ENCODE data around the gene PACRG. TPM values are rescaled to one million over a fixed set of nuclear protein-coding genes. Genes with fewer than 3 reads are reported as not detected.

Gene PACRG
- total RNA-seq, 1 experiment from 2014 or later: 0.59 TPM

DNA sequence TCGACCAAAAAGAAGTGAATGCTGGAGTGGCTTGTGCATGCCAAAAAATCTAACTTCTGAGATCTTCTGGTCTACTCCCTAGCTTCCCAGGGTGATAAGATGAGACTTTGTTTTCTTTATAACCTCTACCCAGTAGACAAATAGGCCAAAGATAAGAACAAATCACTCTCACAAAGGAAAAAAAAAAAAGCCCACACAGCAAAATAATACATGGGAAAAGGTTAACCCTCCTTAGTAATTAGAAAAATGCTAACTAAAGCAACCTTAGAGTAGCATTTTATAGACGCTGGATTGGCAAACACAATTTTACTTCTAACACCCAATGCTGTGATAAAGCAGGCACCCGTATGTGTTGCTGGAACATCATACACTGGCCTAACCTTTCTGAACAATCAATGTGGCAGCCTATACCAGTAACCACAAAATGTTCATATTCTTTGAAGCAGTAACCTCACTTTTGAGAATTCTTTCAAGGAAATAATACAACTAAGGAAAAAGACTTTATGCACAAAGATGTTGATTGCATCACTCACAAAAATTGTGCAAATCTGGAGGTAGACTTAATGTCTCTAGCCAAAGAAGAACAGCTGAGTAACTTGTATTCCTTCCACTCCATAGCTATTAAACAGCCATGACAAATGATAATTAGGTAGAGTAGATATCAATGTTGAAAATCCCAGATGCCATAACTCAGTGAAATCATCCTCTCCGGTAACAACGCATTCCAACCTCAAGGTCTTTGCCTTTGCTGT, 570.5 kb downstream of the PACRG start:
- intact Hi-C loops (cut with micrococcal nuclease; ENCODE audit: unreplicated experiment): no loop called here
- Histone ChIP-seq H3K27me3 (ENCODE audit: control insufficient read depth, insufficient read depth, low read length) (no peaks in the 10 kb centered on the region), H3K4me3 (ENCODE audit: low read depth in 2 of 2, low read length in 2 of 2) (no peak overlapping the region), H3K4me1 (ENCODE audit: control insufficient read depth, insufficient read depth, low read length) (0 out of 2 replicates have a peak, but pooled peaks cover 4% of the 10 kb centered on the region), H3K27ac (ENCODE audit: low read length) (no peak overlapping the region), H3K36me3 (ENCODE audit: control insufficient read depth, insufficient read depth, low read length) (no peaks in the 10 kb centered on the region), H3K9me3 (ENCODE audit: control insufficient read depth, insufficient read depth, low read depth, low read length) (no peaks in the 10 kb centered on the region)
- ATAC-seq (no peak), DNase-seq (ENCODE audit: low read depth, low spot score) (no peak)
- POLR2A ChIA-PET: no interaction called here
- in situ Hi-C loops (cut with HindIII; ENCODE audit: low pct_unique_long_range_greater_than_20kb, low sequenced_read_pairs): no loop called here
- BruUV-seq (replicated peaks): no TSS peak
- TF ChIP-seq SIN3A (IDR thresholded peaks at IDR 0.05; ENCODE audit: borderline replicate concordance, insufficient read depth, low read depth, low read length): no peak
- CTCF ChIA-PET: no interaction called here

DNA sequence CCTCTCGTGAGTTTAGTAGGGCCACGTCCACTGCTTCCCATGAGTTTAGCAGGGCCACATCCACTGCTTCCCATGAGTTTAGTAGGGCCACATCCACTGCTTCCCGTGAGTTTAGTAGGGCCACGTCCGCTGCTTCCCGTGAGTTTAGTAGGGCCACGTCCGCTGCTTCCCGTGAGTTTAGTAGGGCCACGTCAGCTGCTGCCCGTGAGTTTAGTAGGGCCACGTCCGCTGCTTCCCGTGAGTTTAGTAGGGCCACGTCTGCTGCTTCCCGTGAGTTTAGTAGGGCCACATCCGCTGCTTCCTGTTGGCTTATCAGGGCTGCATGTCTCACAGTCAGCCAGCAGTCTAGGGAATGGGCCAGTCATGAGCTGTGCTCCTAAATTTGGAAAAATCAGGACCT, 573.1 kb downstream of the PACRG start:
- ChIA-PET POLR2A (no interaction called here), CTCF (no interaction called here)
- no peak for TF ChIP-seq SIN3A (IDR thresholded peaks at IDR 0.05; ENCODE audit: borderline replicate concordance, insufficient read depth, low read depth, low read length)
- TF ChIP-seq, protein P1, sequence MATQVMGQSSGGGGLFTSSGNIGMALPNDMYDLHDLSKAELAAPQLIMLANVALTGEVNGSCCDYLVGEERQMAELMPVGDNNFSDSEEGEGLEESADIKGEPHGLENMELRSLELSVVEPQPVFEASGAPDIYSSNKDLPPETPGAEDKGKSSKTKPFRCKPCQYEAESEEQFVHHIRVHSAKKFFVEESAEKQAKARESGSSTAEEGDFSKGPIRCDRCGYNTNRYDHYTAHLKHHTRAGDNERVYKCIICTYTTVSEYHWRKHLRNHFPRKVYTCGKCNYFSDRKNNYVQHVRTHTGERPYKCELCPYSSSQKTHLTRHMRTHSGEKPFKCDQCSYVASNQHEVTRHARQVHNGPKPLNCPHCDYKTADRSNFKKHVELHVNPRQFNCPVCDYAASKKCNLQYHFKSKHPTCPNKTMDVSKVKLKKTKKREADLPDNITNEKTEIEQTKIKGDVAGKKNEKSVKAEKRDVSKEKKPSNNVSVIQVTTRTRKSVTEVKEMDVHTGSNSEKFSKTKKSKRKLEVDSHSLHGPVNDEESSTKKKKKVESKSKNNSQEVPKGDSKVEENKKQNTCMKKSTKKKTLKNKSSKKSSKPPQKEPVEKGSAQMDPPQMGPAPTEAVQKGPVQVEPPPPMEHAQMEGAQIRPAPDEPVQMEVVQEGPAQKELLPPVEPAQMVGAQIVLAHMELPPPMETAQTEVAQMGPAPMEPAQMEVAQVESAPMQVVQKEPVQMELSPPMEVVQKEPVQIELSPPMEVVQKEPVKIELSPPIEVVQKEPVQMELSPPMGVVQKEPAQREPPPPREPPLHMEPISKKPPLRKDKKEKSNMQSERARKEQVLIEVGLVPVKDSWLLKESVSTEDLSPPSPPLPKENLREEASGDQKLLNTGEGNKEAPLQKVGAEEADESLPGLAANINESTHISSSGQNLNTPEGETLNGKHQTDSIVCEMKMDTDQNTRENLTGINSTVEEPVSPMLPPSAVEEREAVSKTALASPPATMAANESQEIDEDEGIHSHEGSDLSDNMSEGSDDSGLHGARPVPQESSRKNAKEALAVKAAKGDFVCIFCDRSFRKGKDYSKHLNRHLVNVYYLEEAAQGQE (IDR thresholded peaks at IDR 0.05; ENCODE audit: insufficient read depth in 1 of 2, low read depth in 2 of 2, low read length in 1 of 2): no peak
- no peak for TF ChIP-seq TCF7L2 (IDR thresholded peaks at IDR 0.05; ENCODE audit: low read depth, low read length)
- no peak for TF ChIP-seq POLR2AphosphoS5 (IDR thresholded peaks at IDR 0.05; ENCODE audit: low read depth, low read length)
- TF ChIP-seq, protein P2, sequence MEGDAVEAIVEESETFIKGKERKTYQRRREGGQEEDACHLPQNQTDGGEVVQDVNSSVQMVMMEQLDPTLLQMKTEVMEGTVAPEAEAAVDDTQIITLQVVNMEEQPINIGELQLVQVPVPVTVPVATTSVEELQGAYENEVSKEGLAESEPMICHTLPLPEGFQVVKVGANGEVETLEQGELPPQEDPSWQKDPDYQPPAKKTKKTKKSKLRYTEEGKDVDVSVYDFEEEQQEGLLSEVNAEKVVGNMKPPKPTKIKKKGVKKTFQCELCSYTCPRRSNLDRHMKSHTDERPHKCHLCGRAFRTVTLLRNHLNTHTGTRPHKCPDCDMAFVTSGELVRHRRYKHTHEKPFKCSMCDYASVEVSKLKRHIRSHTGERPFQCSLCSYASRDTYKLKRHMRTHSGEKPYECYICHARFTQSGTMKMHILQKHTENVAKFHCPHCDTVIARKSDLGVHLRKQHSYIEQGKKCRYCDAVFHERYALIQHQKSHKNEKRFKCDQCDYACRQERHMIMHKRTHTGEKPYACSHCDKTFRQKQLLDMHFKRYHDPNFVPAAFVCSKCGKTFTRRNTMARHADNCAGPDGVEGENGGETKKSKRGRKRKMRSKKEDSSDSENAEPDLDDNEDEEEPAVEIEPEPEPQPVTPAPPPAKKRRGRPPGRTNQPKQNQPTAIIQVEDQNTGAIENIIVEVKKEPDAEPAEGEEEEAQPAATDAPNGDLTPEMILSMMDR (IDR thresholded peaks at IDR 0.05): no peak
- DNase-seq (ENCODE audit: low read depth, low spot score) (no peak), ATAC-seq (no peak)
- intact Hi-C loops (cut with micrococcal nuclease; ENCODE audit: unreplicated experiment): no loop called here
- H3K27ac ChIP-seq (ENCODE audit: low read length): no peak overlapping the region
- H3K4me3 ChIP-seq (ENCODE audit: low read depth in 2 of 2, low read length in 2 of 2): no peak overlapping the region
- 0 out of 2 replicates have a peak, but pooled peaks cover 4% of the 10 kb centered on the region for H3K4me1 ChIP-seq (ENCODE audit: control insufficient read depth, insufficient read depth, low read length)
- no peaks in the 10 kb centered on the region for H3K9me3 ChIP-seq (ENCODE audit: control insufficient read depth, insufficient read depth, low read depth, low read length)
- no TSS peak for BruUV-seq (replicated peaks)
- in situ Hi-C loops (cut with HindIII; ENCODE audit: low pct_unique_long_range_greater_than_20kb, low sequenced_read_pairs): no loop called here
- H3K27me3 ChIP-seq (ENCODE audit: control insufficient read depth, insufficient read depth, low read length): no peaks in the 10 kb centered on the region
- no peaks in the 10 kb centered on the region for H3K36me3 ChIP-seq (ENCODE audit: control insufficient read depth, insufficient read depth, low read length)
